IPS DF 4.7 (cell line): ENCODE data around the gene PIGK.

Source experiments
- DNase-seq: peaks from one replicate; pipeline ENCODE4 v3.0.0-alpha.2; 2013; ENCODE audit warnings: low spot score; ENCODE audit errors: extremely low read depth

The PIGK gene

GRCh38 chr1:77039739-77040138 is 179.5 kb downstream of the PIGK start:
- DNase-seq = no peak

GRCh38 chr1:77039111-77039510 is 180.1 kb downstream of the PIGK start:
- no peak for DNase-seq
